ENCODE measurements around the gene BRICD5. TPM values are rescaled to one million over a fixed set of nuclear protein-coding genes. Genes with fewer than 3 reads are reported as not detected.

Gene BRICD5
- total RNA-seq, 1 experiment from 2014 or later: 1.9 TPM

Other genes starting within 250 kb of the BRICD5 start
- gene RPS2, start 246.0 kb downstream of the BRICD5 start, total RNA-seq (2014; rRNA removed; shearing (Covaris generic)): 10,196 and 11,503 TPM in 2 replicates
- gene RNF151, start 244.0 kb downstream of the BRICD5 start, total RNA-seq (2014; rRNA removed; shearing (Covaris generic)): not detected in 2 replicates
- 78.6 and 84.2 TPM in 2 replicates for gene TBL3, start 238.8 kb downstream of the BRICD5 start, total RNA-seq (2014; rRNA removed; shearing (Covaris generic))
- not detected in 2 replicates for gene NOXO1, start 229.4 kb downstream of the BRICD5 start, total RNA-seq (2014; rRNA removed; shearing (Covaris generic))
- gene GFER, start 226.7 kb downstream of the BRICD5 start, total RNA-seq (2014; rRNA removed; shearing (Covaris generic)): 41.8 and 51.5 TPM in 2 replicates
- 30.5 and 36.7 TPM in 2 replicates for gene SYNGR3, start 220.9 kb downstream of the BRICD5 start, total RNA-seq (2014; rRNA removed; shearing (Covaris generic))
- 58.0 and 72.1 TPM in 2 replicates for gene ZNF598, start 201.0 kb downstream of the BRICD5 start, total RNA-seq (2014; rRNA removed; shearing (Covaris generic))
- gene NPW, start 191.1 kb downstream of the BRICD5 start, total RNA-seq (2014; rRNA removed; shearing (Covaris generic)): not detected in 2 replicates
- 20.5 and 28.9 TPM in 2 replicates for gene NHERF2, start 184.0 kb downstream of the BRICD5 start, total RNA-seq (2014; rRNA removed; shearing (Covaris generic))
- gene NTHL1, start 163.0 kb downstream of the BRICD5 start, total RNA-seq (2014; rRNA removed; shearing (Covaris generic)): 25.2 and 36.6 TPM in 2 replicates
- gene TSC2, start 162.9 kb downstream of the BRICD5 start, total RNA-seq (2014; rRNA removed; shearing (Covaris generic)): 23.3 and 36.4 TPM in 2 replicates
- 42.0 and 113 TPM in 2 replicates for gene PKD1, start 75.0 kb downstream of the BRICD5 start, total RNA-seq (2014; rRNA removed; shearing (Covaris generic))
- 46.8 and 55.2 TPM in 2 replicates for gene RAB26, start 62.2 kb downstream of the BRICD5 start, total RNA-seq (2014; rRNA removed; shearing (Covaris generic))
- 76.1 and 99.9 TPM in 2 replicates for gene TRAF7, start 55.1 kb downstream of the BRICD5 start, total RNA-seq (2014; rRNA removed; shearing (Covaris generic))
- 0.80 and 4.2 TPM in 2 replicates for gene CASKIN1, start 14.3 kb downstream of the BRICD5 start, total RNA-seq (2014; rRNA removed; shearing (Covaris generic))
- gene MLST8, start 5.4 kb downstream of the BRICD5 start, total RNA-seq (2014; rRNA removed; shearing (Covaris generic)): 34.8 and 86.2 TPM in 2 replicates
- 47.8 and 70.9 TPM in 2 replicates for gene PGP, start 4.0 kb upstream of the BRICD5 start, total RNA-seq (2014; rRNA removed; shearing (Covaris generic))
- gene E4F1, start 12.7 kb upstream of the BRICD5 start, total RNA-seq (2014; rRNA removed; shearing (Covaris generic)): 40.4 and 59.4 TPM in 2 replicates
- 0.20 and 0.62 TPM in 2 replicates for gene DNASE1L2, start 25.6 kb upstream of the BRICD5 start, total RNA-seq (2014; rRNA removed; shearing (Covaris generic))
- gene ECI1, start 40.7 kb upstream of the BRICD5 start, total RNA-seq (2014; rRNA removed; shearing (Covaris generic)): 52.9 and 71.9 TPM in 2 replicates
- 145 and 179 TPM in 2 replicates for gene RNPS1, start 57.3 kb upstream of the BRICD5 start, total RNA-seq (2014; rRNA removed; shearing (Covaris generic))
- gene ABCA3, start 129.9 kb upstream of the BRICD5 start, total RNA-seq (2014; rRNA removed; shearing (Covaris generic)): 4.9 and 9.5 TPM in 2 replicates
- gene CCNF, start 218.6 kb upstream of the BRICD5 start, total RNA-seq (2014; rRNA removed; shearing (Covaris generic)): 48.2 and 62.1 TPM in 2 replicates
- gene TEDC2, start 249.2 kb upstream of the BRICD5 start, total RNA-seq (2014; rRNA removed; shearing (Covaris generic)): 42.8 and 49.9 TPM in 2 replicates

All from G401 (cell line).